ENCODE data around the gene NAT8L. TPM values are rescaled to one million over a fixed set of nuclear protein-coding genes. Genes with fewer than 3 reads are reported as not detected.

Gene NAT8L
- total RNA-seq, 1 donor, result under 0.01 TPM

DNA sequence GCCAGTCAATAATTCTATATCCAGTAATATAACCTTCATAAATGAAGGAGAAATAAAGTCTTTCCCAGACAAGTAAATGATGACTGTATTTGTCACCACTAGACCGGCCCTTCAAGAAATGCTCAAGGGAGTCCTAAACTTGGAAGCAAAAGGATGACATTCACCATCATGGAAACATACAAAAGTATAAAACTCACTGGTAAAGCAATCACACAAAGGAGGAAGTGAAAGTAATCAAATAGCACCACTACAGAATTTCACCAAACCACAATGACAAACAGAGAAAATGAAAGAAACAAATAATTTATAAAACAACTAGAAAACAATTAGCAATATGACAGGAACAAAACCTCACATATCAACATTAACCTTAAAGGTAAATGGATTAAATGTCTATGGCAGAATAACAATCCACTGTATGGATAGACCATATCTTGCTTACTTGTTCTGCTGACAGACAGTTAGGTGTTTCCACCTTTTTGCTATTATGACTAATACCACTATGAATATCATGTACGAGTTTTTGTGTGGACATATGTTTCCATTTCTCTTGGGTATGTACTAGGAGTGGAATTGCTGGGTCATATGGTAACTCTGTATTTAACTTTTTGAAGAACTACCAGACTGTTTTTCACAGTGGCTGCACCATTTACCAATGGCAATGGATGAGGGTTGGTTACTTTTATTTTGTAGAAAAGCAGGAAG is 44.9 kb downstream of the NAT8L start:
- Histone ChIP-seq H3K4me3 (ENCODE audit: insufficient read depth, low read length) (no peak overlapping the region), H3K27me3 (ENCODE audit: insufficient read depth, low read length) (no peaks in the 10 kb centered on the region)
- TF ChIP-seq CTCF (IDR thresholded peaks at IDR 0.05; ENCODE audit: extremely low read depth, low read depth, low read length), result no peak

DNA sequence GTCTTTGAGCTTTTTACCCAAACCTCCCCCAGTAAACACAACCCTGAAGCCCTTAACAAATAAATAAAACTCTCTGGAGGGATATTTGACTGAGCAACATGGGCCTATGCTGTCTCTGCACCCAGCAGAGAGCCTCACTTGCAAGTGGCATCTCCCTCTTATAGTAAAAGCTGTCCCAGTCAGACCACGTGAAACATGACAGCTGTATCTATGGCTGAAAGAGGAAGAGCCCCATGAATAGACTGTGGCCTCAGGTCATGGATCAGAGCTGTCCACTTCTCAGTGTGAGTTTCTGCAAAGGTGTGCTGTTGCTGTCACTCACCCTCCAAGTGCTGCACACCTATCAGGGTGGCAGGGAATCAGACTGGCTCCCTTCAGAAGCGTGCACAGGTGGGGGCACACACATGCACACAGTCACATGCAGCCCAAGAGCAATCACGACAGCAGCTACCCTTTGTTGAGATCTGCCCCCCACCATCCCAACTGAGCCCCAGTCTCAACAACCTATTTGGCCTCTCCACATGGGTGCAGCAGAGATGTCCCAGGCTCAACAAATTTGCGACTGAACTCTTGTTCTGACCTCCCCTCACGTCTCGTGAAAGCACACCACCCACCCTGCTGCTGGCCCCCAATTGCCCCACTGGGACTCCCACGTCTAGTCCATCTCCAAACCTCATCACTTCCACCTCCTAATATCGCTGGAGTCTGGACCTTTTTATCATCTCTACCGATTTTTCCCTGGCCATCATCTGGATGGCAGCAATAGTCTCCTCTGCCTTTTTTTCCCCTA is 45.6 kb downstream of the NAT8L start:
- Histone ChIP-seq H3K27ac (ENCODE audit: low read depth, low read length) (no peak overlapping the region), H2AFZ (ENCODE audit: low read length) (no peak overlapping the region), H3K4me3 (ENCODE audit: insufficient read depth, low read length) (no peak overlapping the region), H3K36me3 (ENCODE audit: insufficient read depth, low read length) (no peaks in the 10 kb centered on the region), H3K27me3 (ENCODE audit: insufficient read depth, low read length) (no peaks in the 10 kb centered on the region), H3K9me3 (ENCODE audit: low read depth, low read length) (no peaks in the 10 kb centered on the region), H4K20me1 (ENCODE audit: insufficient read depth, low read length) (no peaks in the 10 kb centered on the region), H3K79me2 (ENCODE audit: insufficient read depth, low read length) (no peaks in the 10 kb centered on the region), H3K4me1 (ENCODE audit: insufficient read depth, low read length) (peaks cover 6% of the 10 kb centered on the region), H3K4me2 (ENCODE audit: insufficient read depth, low read length) (no peak overlapping the region)
- DNase-seq (ENCODE audit: insufficient read length, low spot score, missing footprints), result no peak
- no peak for TF ChIP-seq CTCF (IDR thresholded peaks at IDR 0.05; ENCODE audit: extremely low read depth, low read depth, low read length)

More for the DNA sequence above, 44.9 kb downstream of the NAT8L start:
- DNase-seq (ENCODE audit: insufficient read length, low spot score, missing footprints), result no peak
- peaks cover 6% of the 10 kb centered on the region for H3K4me1 ChIP-seq (ENCODE audit: insufficient read depth, low read length)
- no peak overlapping the region for H3K27ac ChIP-seq (ENCODE audit: low read depth, low read length)
- H3K4me2 ChIP-seq (ENCODE audit: insufficient read depth, low read length), result no peak overlapping the region
- H2AFZ ChIP-seq (ENCODE audit: low read length), result no peak overlapping the region
- no peaks in the 10 kb centered on the region for H3K79me2 ChIP-seq (ENCODE audit: insufficient read depth, low read length)
- H4K20me1 ChIP-seq (ENCODE audit: insufficient read depth, low read length), result no peaks in the 10 kb centered on the region
- H3K9me3 ChIP-seq (ENCODE audit: low read depth, low read length), result no peaks in the 10 kb centered on the region
- H3K36me3 ChIP-seq (ENCODE audit: insufficient read depth, low read length), result no peaks in the 10 kb centered on the region

GRCh38 chr4:2105559-2105958 is 46.4 kb downstream of the NAT8L start:
- H3K27ac ChIP-seq (ENCODE audit: low read depth, low read length), result no peak overlapping the region
- no peaks in the 10 kb centered on the region for H4K20me1 ChIP-seq (ENCODE audit: insufficient read depth, low read length)
- H3K9me3 ChIP-seq (ENCODE audit: low read depth, low read length), result no peaks in the 10 kb centered on the region
- no peaks in the 10 kb centered on the region for H3K79me2 ChIP-seq (ENCODE audit: insufficient read depth, low read length)
- TF ChIP-seq CTCF (IDR thresholded peaks at IDR 0.05; ENCODE audit: extremely low read depth, low read depth, low read length), result no peak
- no peak for DNase-seq (ENCODE audit: insufficient read length, low spot score, missing footprints)
- H3K4me2 ChIP-seq (ENCODE audit: insufficient read depth, low read length), result no peak overlapping the region
- H3K4me1 ChIP-seq (ENCODE audit: insufficient read depth, low read length), result peaks cover 6% of the 10 kb centered on the region
- no peak overlapping the region for H2AFZ ChIP-seq (ENCODE audit: low read length)
- H3K4me3 ChIP-seq (ENCODE audit: insufficient read depth, low read length), result no peak overlapping the region
- no peaks in the 10 kb centered on the region for H3K36me3 ChIP-seq (ENCODE audit: insufficient read depth, low read length)
- H3K27me3 ChIP-seq (ENCODE audit: insufficient read depth, low read length), result no peaks in the 10 kb centered on the region
